NK-92 (cell line): ENCODE measurements around the gene REXO5.

ENCODE experiments used
- DNase-seq: peaks from one replicate; lab custom pipeline; 2025; ENCODE audit not compliant: unreplicated experiment; lab: John Stamatoyannopoulos, UW

The REXO5 gene

DNA sequence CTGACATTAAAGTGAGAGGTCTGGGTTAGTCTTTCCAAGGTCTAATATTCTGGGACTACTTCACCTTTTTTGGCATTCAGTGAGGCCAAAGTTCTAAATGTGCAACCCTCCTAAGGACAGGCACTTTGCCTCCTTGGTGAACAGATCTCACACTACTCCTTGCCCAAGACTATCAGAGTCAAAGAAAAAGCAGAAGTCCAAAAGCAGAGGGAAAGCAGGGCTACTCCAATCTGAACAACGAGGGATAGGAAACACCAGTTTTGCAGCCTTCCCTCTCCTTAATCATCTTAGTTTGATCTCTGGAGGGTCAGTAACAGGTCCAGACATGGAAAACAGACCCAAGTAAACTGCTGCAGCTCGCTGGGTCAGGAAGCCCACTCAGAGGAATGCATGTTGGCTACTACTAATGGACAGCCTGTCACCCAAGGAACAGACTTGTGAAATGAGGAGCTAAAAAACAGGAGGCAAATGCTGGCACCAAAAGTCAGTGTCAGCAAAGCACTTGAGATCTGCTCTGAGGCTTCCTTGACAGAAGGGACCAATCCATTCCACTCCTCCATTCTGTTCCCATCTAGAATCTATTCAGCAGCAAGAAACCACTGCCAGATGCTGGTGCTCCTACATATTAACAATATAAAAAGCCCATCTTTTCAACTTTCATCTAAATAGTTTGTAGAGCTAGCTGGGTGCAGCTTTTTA, 63.9 kb downstream of the REXO5 start:
- no peak for DNase-seq

DNA sequence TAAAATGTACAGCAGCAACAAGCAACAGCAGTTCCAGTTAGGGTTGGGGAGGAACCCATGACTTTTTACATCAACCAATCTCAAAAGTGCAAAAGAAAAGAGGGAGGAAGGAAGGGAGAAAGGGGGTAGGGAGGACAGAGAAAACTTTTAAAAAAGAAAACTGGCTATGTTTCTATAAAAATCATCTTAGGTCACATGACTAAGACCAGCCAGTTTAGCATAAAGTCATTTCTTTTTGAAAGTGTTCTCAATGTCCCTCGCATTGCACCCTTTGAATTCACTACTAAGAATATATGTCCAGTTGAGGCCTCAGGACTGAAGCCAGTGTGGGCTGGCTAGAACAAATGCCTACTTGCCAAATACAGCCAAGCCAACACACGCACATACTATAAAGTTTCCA, 64.9 kb downstream of the REXO5 start:
- no peak for DNase-seq

DNA sequence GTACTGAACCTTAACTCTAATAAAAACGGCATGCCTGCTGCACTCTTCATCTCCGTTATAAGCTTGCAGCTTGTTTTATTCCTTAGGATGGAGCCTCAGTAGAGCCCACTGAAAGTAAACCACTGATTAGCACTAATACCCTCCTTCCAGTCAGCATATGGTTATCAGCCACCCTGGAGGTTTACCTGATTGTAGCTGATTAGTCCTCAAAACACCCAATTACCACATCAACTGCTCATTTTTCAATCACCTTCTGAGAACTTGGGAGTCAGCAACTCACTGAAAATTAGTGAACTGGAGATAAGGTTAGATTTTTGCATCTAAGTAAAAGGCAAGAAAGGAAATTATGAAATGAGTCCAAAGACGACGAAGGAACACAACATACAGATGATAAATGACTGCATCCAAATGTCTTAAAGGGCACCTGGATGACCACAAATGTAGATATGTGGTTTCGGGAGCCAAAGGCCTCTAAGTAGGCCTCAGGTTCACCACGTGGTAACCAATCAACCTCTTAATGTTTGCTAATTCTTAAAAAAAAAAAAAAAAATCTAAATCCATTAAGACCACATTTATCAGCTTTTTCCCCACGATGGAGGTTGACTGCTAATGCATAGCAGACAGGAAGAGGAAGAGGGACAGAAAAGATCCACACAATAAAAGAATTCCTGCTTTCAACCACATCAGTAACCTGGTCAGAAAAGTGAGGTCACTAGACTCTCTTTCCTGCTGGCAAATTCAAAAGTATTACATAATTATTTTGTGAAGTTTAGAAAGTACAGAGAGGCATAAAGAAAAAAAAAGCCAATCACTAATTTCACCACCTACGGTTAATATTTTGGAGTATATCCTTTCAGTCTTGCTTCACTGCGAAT, 65.9 kb downstream of the REXO5 start:
- DNase-seq, result no peak

DNA sequence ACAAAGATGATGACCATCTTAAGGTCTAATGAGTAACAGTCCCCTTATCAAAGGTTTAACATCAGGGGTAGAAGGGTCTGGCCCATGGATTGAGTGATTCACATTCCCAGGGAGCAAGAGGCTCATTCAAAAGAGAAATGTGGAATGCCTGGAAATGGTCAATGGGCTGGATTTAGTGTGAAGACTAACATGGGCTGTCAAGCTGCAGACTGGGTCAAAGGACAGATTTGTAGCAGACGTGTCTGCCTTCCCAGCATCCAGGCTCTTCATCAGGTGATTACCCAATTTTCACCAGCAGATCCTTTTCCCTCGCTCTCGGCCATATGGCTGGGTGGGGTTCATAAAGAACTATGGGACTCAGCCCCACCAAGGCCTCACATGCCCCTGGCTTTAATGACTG, 67.0 kb downstream of the REXO5 start:
- DNase-seq, result no peak

GRCh38 chr16:20874088-20874581, 67.8 kb downstream of the REXO5 start:
- no peak for DNase-seq

DNA sequence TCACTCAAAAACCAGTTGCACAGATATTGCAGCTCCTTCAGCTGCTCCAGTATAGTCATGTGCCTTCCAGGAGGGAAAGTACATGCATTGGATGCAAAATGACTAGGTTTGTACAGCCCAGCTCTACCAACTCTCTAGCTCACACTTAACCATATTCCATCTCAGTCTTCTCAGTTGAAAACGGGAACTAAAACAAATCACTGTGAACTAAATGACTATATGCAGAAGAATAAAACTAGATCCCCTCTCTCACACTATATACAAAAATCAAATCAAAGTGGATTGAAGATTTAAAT, 69.0 kb downstream of the REXO5 start:
- DNase-seq, result no peak

- DNase-seq, result no peak
Observed at GRCh38 chr16:20878682-20879147, 72.4 kb downstream of the REXO5 start.

- DNase-seq, result no peak
Observed at GRCh38 chr16:20879175-20880040, 73.1 kb downstream of the REXO5 start.

GRCh38 chr16:20880867-20881502, 74.7 kb downstream of the REXO5 start:
- DNase-seq, result no peak

DNA sequence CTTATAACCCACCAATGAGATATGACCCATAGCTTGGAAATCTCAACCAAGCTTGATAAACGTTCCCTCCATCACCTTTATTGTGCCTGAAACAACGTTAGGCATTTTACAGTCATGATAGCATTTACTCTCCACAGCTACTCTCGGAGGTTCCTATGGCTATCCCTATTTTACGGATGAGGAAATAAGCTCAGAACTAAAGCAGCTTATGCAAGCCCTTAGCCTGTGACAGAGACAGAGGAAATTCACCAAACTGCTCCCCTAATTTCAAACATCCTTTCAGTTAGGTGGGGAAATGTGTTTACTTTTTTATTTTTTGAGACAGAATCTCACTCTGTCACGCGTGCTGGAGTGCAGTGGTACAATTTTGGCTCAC, 75.2 kb downstream of the REXO5 start:
- DNase-seq, result no peak

DNA sequence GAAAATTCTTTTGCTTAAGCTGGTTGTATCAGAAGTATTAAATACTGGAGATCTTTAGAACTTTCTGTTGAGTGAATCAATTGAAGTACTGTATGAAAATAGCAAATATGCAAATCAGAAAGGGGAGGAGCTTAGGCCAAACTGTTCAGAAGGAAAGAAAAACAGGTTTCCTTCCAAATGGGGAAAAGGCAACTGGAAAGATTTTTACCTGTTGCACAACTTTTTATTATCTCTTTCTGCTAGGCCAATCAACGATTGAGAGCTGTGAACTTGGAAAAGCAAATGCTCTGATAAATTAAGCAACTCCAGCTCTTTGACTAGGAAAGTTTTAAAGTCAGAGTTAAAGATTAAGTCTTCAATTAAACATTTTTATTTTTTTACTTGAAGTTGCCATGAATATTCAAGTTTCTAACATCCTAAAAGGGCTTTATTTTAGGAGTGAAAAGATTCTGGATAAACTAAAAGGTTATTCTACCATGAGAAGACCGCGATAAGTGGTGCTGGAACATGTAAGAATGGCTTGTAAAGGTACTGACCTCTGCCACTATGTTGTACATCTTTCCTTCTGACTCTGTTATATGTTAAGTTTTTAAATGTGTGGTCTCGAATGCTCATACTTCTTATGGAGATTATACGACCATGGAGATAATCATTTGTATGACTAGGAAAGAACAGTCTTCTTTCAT, 77.4 kb downstream of the REXO5 start:
- no peak for DNase-seq

DNA sequence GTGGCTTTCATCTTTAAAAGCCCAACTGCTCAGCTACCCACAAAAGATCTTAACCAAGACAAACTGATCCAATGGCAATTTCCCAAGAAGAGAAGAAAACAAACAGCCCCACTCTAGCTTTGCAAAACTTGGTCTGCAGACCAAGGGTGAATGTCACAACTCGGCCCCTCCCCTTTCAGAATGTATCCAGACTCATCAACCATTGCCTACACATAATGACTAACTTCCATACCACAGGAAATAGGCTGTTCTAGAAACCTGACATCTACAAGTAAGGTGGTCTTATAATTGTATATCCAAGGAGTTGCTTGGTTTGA, 77.9 kb downstream of the REXO5 start:
- no peak for DNase-seq

GRCh38 chr16:20886320-20886719, 80.0 kb downstream of the REXO5 start:
- DNase-seq, result no peak

DNA sequence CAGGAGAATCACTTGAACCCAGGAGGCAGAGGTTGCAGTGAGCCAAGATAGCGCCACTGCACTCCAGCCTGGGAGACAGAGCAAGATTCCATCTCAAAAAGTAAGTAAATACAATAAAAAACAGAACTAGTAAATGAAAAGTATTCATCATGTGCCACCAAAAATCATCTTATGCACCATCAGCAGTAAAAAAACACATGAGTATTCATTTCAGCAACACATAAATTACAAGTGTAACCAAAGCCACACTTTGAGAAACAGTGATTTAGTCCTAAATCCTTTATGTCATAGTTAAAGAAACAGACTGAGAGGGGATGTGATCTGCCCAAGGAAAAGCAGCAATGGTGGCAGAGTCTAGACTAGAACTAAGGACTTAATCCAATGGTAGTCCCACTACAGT, 80.9 kb downstream of the REXO5 start:
- no peak for DNase-seq

DNA sequence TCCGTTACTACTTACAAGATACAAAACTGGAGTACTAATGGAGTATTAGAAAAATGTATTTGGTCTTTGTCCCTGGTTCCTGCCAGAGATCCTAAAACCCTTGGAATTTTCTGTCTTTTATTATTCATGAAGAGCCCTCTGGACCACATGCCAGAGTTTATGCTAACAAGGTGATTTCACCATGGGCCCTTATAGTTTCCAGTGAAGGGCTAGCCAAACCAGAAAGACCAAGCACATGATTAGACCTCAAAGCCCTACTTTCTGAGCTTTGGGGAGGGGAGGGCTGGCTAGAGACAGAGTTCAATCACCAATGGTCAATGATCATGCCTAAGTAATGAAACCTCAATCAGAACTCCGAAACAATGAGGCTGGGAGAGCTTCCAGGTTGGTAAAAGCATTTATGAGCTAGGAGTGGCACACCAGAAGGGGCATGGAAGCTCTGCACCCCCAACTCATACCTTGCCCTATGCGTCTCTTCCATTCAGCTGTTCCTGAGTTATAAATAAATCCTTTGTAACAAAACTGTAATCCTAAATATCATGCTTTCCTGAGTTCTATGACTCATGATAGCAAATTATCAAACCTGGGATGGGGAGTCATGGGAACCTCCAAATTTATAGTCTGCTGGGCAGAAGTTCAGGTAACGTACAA, 83.4 kb downstream of the REXO5 start:
- DNase-seq, result no peak

DNA sequence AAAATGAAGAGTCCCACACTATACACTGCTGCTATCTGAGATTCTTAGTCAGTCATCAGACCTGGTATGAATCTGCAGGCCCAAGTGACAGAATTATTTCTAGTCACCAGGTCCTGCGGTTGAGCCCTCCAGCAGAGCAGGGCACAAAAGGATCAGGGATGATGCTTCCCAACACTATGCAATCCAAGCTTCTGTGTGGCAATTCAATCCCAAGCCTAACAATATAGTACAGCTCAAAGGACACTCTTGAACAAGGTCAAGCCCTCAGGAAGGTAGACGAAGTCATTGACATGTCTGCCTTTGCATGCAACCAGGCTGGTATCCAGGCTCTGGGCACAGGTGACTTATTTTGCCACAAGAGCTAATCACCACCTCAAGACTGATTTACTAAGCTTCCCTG, 88.1 kb downstream of the REXO5 start:
- DNase-seq, result no peak

DNA sequence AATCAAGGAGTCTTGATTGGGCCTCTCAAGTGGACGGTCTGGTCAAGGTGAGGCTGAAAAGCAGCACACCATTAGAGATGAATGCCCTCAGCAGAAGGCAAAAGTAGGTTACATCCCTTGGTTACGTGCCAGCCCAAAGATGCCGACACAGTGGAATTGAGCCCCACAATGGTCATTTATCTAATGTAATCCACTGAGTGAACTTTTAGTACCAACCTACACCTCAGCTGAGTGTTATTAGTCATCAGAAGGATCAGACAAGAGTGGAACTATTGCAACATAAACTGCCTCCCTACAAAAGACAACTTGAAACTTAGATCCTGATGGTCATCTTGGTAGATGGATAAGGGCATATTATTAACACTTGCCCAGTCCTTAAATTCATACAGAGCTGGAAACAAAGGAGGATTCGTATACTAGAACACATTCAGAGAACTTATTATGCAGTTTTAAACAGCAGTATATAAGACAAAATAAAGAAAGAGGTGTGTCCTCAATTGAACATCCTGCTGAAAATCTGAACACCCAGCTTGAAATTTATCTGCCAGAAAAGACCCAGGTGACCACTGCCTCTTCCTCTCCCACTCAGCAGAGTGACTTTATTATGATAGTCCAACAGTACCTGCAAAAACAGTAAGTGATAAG, 91.0 kb downstream of the REXO5 start:
- no peak for DNase-seq

GRCh38 chr16:20897922-20898321, 91.6 kb downstream of the REXO5 start:
- no peak for DNase-seq

- DNase-seq, result no peak
Observed at GRCh38 chr16:20899071-20899470, 92.7 kb downstream of the REXO5 start.
